Hematopoietic multipotent progenitor cell treated with erythropoietin and hydrocortisone succinate and interleukin-3 and kit ligand, for 17 days (in vitro differentiated cells): ENCODE results near the gene TGM1.
"Not testable (repeated sequence)": the region's sequence is repeated elsewhere in the genome, so short reads cannot be mapped to it uniquely, and the experiment has no call there.

Experiments
- DNase-seq: peaks from one replicate; pipeline ENCODE4 v3.0.0-alpha.2; 2015; ENCODE audit warnings: low spot score

The TGM1 gene

GRCh38 chr14:24233538-24233866 is 29.5 kb downstream of the TGM1 start:
- DNase-seq: no peak

GRCh38 chr14:24232645-24233537 is 30.1 kb downstream of the TGM1 start, which contains the start of gene GMPR2:
TSS of gene GMPR2 (plus strand) at chr14:24232929. CDS start at chr14:24233254, 325 bp downstream.
- no peak for DNase-seq

DNA sequence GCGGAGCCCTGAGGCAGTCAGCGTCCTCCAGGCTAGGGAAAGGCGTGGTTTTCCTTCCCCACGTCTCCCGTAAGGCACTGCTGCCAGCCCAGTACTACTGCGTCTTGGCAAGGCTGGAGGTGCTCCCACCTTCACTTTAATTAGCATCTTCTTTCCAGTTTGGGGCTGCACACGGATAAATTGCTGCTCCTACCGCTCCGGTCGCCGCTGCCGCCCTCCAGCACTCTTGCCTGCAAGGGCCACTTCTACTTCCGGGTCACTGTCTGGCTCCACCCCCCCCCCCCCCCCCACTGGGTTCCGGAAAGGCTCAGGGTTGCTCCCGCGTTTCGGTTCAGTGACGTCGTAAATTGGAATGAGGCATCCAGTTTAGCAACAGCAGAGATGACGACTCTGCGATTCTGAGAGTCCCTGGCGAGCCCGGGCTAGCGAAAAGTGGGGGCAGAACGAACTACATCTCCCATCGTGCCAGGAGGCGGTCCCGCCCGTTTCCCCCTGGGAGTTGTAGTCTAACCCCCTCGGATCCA is 30.8 kb downstream of the TGM1 start, which contains the start of gene NEDD8:
NEDD8 (minus strand) TSS at position 247 of the 524 bp plus-strand sequence; CDS start at position 147, 100 bp downstream.
- peak; percentile 92 for DNase-seq

DNA sequence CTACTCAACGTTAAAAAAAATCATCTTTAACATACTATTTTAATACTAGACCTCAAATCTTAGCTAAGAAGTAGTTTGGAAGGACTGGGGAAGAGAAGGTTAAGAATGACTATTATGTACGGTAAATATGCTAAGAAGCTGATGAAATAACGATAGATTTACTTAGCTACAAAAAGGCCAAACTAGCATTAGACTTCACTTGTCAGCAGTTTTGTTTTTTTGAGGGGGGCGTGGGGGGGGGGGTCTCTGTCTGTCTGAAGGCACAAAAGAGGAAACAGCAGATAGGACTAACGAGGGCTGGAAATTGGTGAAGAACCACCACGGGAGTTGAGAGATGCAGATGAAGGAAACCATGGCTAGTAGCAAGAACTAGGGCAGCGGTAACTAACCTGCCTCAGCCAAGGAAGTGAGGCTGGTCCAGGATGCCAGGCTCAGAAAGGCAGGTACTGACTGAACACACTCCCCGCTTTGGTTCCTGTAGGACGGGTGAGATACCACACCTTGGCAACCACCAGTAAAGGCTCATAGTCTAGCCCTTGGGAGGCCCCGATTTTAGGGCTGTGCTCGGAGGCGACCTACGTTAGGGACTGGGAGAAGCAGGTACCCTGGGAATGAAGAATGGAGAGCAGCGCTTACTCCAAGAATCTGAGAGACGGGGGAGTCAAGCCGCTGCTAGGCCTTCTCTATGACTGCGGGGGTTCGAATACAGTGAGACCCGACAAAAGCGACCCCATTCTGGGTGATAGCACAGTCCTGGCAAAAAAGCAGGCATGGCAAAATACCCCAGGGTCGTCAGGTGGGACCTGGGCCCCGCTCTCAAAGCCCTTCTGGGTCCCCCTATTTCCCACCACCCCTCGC is 31.5 kb downstream of the TGM1 start:
- peak; percentile 26 for DNase-seq

GRCh38 chr14:24228902-24229301 is 34.1 kb downstream of the TGM1 start:
- DNase-seq: no peak

- DNase-seq: no peak
Measured at GRCh38 chr14:24226473-24226872, 36.5 kb downstream of the TGM1 start.

DNA sequence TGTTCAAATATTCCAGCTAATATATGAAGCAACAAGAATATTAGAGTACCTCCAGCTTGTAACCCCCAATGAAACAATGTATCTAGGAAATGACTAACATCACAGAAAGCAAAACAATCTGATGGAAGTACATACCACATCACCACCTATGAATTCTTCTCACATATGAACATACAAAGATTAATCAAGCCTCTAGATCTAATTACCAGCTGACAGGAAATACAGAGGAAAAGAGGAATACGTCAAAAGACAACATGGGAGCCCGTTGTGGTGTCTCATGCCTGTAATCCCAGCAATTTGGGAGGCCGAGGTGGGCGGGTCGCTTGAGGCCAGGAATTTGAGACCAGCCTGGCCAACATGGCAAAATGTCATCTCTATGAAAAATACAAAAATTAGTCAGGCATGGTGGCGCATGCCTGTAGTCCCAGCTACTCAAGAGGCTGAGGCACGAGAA is 38.3 kb downstream of the TGM1 start:
- no peak for DNase-seq

DNA sequence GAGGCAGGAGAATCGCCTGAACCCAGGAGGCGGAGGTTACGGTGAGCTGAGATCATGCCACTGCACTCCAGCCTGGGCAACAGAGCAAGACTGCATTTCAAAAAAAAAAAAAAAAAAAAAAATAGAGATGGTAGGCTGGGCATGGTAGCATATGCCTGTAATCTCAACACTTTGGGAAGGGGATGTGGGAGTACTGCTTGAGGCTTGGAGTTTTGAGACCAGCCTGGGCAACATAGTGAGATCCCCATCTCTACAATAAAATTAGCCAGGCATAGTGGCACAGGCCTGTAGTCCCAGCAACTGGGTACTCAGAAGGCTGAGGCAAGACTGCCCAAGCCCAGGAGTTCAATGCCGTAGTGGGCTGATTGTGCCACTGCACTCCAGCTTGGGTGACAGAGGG is 40.0 kb downstream of the TGM1 start:
- DNase-seq: not testable (repeated sequence)

DNA sequence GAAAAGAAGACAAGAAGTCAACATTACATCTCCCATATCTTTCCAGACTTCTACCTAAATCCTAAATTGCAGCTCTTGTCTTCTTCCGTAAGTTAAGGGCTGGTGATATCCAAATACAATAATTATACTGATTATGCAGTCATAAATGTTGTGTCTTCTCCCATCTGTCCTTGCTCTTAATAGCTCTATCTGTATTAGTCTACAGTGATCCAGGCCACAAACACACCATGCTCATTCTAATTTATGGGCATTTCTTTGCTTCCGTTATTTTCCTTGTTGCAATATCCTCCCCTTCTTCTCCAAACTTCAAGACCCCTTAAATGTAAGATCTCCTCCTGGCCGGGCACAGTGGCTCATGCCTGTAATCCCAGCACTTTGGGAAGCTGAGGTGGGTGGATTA is 43.5 kb downstream of the TGM1 start:
- DNase-seq: no peak

DNA sequence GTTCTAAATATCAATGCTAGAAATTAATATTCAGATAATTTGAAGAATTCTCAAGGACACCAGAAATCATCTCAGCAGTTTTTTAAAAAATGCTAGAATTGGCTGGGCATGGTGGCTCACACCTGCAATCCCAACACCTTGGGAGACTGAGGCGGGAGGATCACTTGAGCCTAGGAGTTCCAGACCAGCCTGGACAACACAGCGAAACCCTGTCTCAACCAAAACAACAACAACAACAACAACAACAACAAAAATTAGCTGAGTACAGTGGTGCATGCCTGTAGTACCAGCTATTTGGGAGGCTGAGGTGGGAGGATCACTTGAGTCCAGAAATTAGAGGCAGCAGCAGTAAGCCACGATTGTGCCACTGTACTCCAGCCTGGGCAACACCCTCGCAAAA is 43.9 kb downstream of the TGM1 start:
- no peak for DNase-seq

DNA sequence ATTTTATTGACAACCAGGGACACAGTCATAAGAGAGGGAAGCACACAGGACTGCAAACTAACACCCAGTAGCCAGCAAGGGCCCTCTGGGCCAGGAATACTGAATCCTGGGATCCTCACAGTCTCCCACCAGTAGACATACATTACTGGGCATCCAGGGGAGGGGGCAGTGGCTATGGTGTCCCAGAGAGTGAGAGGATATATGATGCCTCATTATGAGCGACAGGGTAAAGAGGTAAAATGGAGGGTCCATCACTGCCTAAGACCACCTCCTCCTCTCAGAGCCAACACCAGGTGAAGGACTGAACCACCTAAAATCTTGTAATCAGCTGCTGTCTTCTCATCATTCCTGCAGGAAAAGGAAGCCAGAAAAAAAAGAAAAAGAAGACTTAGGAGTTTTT is 46.1 kb downstream of the TGM1 start:
- not testable (repeated sequence) for DNase-seq

DNA sequence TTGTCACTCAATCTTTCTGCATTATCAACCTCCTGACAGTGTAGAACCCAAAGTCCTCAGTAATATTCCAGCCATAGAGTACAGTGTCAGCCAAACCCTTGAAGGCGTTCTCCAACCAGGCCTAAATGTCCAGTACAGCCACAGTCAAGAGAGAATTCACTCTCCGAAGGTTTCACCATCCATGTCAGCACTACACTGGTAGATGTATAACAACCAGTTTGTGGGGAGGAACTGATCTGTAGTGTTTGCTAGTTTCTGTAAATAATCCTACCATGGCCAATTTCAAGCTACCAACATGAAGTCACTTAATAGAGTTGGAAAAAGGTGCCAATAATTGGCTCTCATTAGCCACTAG is 46.7 kb downstream of the TGM1 start:
- no peak for DNase-seq

- DNase-seq: peak; percentile 91
Measured at GRCh38 chr14:24215495-24216344, 47.3 kb downstream of the TGM1 start, which contains the start of gene MDP1. TSS of gene MDP1 (minus strand) at chr14:24216066. CDS start at chr14:24215955, 111 bp downstream.

DNA sequence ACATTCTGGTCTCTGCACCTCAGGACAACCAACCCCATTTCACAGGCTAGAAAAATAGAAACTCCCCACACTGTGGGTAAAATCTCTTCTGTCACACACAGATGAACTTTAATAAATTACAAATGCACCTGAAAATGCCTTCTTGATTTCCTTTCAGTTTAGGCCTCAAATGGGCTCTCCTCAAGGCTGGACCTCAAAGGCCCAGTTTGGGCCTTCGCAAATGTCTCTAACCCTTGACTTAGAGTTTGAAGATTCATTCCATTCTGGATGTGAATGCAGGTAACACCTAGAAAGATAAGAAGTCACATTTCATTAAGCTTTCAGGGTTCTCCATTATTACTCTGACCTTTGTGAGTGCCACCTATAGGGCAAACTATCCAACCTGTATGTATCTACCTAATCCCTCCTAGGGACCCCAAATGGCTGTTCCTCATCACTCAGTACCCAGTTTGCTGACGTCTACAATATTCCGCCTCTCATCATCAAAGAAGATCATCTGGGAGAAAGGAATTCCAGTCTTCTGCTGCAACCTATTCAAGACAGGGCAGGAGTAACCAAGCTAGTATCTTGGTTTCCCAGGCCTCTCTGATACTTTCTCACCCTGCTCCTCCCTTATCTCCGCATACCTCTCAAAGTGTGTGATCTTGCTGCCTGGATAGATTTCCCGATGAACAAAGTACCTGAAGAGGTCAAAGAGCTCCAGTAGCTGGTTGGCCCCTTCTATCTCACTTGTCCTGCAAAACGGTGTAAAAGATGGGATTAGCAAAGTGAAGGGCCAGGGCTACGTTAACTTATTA is 48.9 kb downstream of the TGM1 start:
- DNase-seq: no peak

DNA sequence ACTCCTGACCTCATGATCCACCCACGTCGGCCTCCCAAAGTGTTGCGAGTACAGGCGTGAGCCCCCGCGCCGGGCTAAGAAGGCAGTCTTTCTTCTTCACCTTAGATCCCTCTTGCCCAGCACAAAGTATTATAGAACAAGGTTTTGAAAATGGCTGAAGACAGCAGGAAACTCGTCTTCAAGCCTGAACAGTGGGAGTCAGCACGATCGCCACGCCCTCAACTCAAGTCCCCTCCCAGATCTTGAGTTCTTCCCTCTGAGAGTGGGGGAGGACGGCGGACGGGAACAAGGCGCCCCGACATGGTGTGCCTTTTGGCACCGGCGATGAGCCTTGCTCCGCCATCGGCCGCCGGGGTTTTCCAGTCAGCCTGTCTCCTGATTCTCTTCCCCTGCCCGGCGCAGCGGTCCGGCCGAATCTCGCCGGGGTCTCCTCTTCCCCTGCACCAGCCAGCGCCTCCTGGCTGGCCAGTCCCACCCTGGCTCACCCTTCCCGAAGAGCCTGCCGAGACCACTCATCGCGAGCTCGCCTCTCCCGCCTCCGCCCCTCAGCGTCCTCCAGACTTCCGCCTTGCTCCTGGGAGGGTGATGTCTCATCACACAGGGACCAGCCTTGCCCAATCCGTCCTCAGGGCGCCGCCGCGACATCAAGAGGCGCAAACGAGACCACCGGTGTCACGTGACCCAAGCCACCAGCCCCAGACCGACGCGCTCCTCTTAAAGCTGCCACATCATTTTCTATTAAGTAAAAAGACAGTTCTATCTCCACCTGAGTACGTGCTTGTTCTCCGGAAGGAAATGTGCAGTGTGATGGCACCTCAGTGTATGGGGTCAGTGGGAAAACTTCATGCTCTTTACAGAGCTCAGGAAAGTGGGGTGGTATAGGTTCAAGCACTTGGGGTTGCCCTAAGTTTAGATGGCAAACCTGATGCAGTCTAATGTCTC is 49.8 kb downstream of the TGM1 start, which contains the start of gene CHMP4A:
CHMP4A (minus strand) TSS at position 565 of the 942 bp plus-strand sequence; CDS start at position 516, 49 bp downstream.
- peak; percentile 84 for DNase-seq

DNA sequence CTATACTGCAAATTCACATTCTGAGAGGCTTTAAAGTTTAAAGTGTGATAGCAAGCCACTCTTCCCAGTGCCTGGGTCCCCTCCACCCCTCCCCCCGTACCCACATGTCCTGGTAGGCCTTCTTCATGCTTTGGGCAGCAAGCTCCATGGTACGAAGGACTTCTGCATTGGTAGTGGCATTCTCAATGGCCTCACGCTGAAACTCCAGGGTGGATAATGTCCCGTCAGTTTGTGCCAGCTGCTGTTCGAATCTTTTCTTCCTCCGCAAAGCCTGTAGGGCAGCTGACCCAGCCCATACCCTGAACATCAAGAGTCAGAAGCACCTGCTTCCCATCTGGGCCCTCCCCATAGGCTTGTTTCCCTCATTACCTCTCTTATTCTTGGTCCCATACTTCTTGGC is 51.7 kb downstream of the TGM1 start:
- no peak for DNase-seq

GRCh38 chr14:24207625-24208024 is 55.4 kb downstream of the TGM1 start:
- DNase-seq: no peak

DNA sequence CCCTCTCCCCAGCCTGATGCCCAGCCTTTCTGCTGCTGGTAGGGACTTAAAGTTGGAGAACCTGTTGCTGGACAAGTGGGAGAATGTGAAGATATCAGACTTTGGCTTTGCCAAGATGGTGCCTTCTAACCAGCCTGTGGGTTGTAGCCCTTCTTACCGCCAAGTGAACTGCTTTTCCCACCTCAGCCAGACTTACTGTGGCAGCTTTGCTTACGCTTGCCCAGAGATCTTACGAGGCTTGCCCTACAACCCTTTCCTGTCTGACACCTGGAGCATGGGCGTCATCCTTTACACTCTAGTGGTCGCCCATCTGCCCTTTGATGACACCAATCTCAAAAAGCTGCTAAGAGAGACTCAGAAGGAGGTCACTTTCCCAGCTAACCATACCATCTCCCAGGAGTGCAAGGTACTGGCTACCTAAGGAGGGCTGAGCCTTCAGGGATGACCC is 55.8 kb downstream of the TGM1 start:
- DNase-seq: no peak
